GM12892 (cell line): Measurements from ENCODE around the gene PPARD.
"Not testable (repeated sequence)": the region's sequence is repeated elsewhere in the genome, so short reads cannot be mapped to it uniquely, and the experiment has no call there.

Source experiments
- POLR2A ChIP-seq: IDR thresholded peaks from 2 replicates; pipeline ENCODE4 v1.6.1; 2011; ENCODE audit warnings: low read depth, low read length, control low read depth
- POLR2AphosphoS5 ChIP-seq: IDR thresholded peaks from 2 replicates; pipeline ENCODE4 v1.6.1; 2011; ENCODE audit warnings: low read depth, low read length, control low read depth

DNA sequence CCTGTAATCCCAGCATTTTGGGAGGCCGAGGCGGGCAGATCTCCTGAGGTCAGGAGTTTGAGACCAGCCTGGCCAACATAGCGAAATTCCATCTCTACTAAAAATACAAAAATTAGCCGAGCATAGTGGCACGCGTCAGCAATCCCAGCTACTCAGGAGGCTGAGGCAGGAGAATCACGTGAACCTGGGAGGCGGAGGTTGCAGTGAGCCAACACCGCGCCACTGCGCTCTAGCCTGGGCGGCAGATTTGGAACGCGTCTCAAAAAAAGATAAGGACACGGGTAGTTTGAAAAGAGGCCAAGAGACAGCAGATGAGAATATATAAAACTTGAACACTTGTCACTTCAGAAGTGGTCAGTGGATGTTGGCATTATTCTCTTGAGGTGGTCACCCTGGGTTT, 35.2 kb upstream of the PPARD start:
- not testable (repeated sequence) for TF ChIP-seq POLR2AphosphoS5, POLR2A
